GM12865 (cell line): Measurements from ENCODE around the gene STXBP6.

Source experiments
- DNase-seq: peaks from one replicate; pipeline ENCODE4 v3.0.0; 2010; ENCODE audit warnings: low read depth
- H3K4me3 ChIP-seq: 2 replicates; pipeline ENCODE4 v1.5.1; 2011; ENCODE audit warnings: mild to moderate bottlenecking, low read depth, low read length, control low read depth
- CTCF ChIP-seq: IDR thresholded peaks from 2 replicates; pipeline ENCODE4 v1.5.1; 2011; ENCODE audit warnings: low read length, control low read depth, low read depth, inconsistent platforms; ENCODE audit not compliant: insufficient read depth; ENCODE audit errors: missing control alignments

The STXBP6 gene

GRCh38 chr14:24935796-24936195 lies 114.2 kb downstream of the STXBP6 start:
- TF ChIP-seq CTCF, result no peak
- DNase-seq, result no peak
- H3K4me3 ChIP-seq, result no peak overlapping the region

- no peak for DNase-seq
- no peak for TF ChIP-seq CTCF
- H3K4me3 ChIP-seq, result no peak overlapping the region
These were observed 121.5 kb downstream of the STXBP6 start for GRCh38 chr14:24928386-24928900.

GRCh38 chr14:24927809-24928208 lies 122.1 kb downstream of the STXBP6 start:
- no peak for DNase-seq
- TF ChIP-seq CTCF, result no peak
- H3K4me3 ChIP-seq, result no peak overlapping the region

GRCh38 chr14:24925771-24926374 lies 124.1 kb downstream of the STXBP6 start:
- DNase-seq, result no peak
- TF ChIP-seq CTCF, result no peak
- no peak overlapping the region for H3K4me3 ChIP-seq

- peak; percentile 17 for DNase-seq
- no peak overlapping the region for H3K4me3 ChIP-seq
- TF ChIP-seq CTCF, result no peak
These were observed 125.4 kb downstream of the STXBP6 start for GRCh38 chr14:24924544-24924943.

- TF ChIP-seq CTCF, result no peak
- no peak overlapping the region for H3K4me3 ChIP-seq
- DNase-seq, result no peak
These were observed 128.0 kb downstream of the STXBP6 start for GRCh38 chr14:24921903-24922302.
